SU-DHL-6 (cell line): ENCODE results near the gene BET1.

Experiments
- CTCF ChIP-seq: fragments of 200-600 bp; sonication (generic); IDR thresholded peaks from one replicate; pipeline ENCODE4 v1.5.1; 2017; ENCODE audit warnings: antibody characterized with exemption, mild to moderate bottlenecking, low read length, moderate library complexity; ENCODE audit not compliant: insufficient read depth, poor library complexity, severe bottlenecking
- EZH2phosphoT487 ChIP-seq: fragments of 200-600 bp; sonication (generic), shearing (Covaris generic); conservative IDR thresholded peaks from 2 replicates; pipeline ENCODE4 v1.6.1; 2018; ENCODE audit warnings: mild to moderate bottlenecking, antibody characterized with exemption, low read length, moderate library complexity, mixed read lengths

GRCh38 chr7:93943816-93944540 is 60.2 kb downstream of the BET1 start:
- no peak for TF ChIP-seq CTCF
- TF ChIP-seq EZH2phosphoT487, result no peak
